GM12892 (cell line): ENCODE data around the gene CDH18.

Source experiments
- POLR2A ChIP-seq: IDR thresholded peaks from 2 replicates; pipeline ENCODE4 v1.6.1; 2011; ENCODE audit warnings: low read depth, low read length, control low read depth
- POLR2AphosphoS5 ChIP-seq: IDR thresholded peaks from 2 replicates; pipeline ENCODE4 v1.6.1; 2011; ENCODE audit warnings: low read depth, low read length, control low read depth

- TF ChIP-seq POLR2A (no peak), POLR2AphosphoS5 (no peak)
Measured at GRCh38 chr5:19918780-19919179, 69.2 kb downstream of the CDH18 start.
